Activated CD4-positive, alpha-beta T cell treated with anti-CD3 and anti-CD28 coated beads, Interleukin-2, amount 50 U/mL, for 4 hours (primary cell): Measurements from ENCODE around the gene NRXN2.
A peak's percentile ranks its signal among the peaks of the same experiment; 100 is the strongest.

Experiments used
- DNase-seq, 2 experiments: peaks; one replicate each; pipeline ENCODE4 v3.0.0-alpha.2; 2020

Gene NRXN2

GRCh38 chr11:64758330-64759079, 35.5 kb upstream of the NRXN2 start:
- DNase-seq: no peak

GRCh38 chr11:64757549-64758329, 34.7 kb upstream of the NRXN2 start:
- DNase-seq: no peak

GRCh38 chr11:64755681-64756361, 32.8 kb upstream of the NRXN2 start:
- DNase-seq: no peak

- DNase-seq: no peak
Measured at GRCh38 chr11:64754919-64755662, 32.1 kb upstream of the NRXN2 start.

GRCh38 chr11:64754124-64754918, 31.3 kb upstream of the NRXN2 start:
- DNase-seq: no peak

GRCh38 chr11:64753380-64754123, 30.6 kb upstream of the NRXN2 start:
- no peak for DNase-seq

GRCh38 chr11:64753019-64753379, 30.0 kb upstream of the NRXN2 start:
- no peak for DNase-seq

- DNase-seq: no peak
Measured at GRCh38 chr11:64752175-64752970, 29.4 kb upstream of the NRXN2 start.

- DNase-seq: no peak
Measured at GRCh38 chr11:64751580-64751979, 28.6 kb upstream of the NRXN2 start.

GRCh38 chr11:64751136-64751535, 28.1 kb upstream of the NRXN2 start:
- DNase-seq: no peak

- no peak for DNase-seq
Measured at GRCh38 chr11:64750361-64751054, 27.5 kb upstream of the NRXN2 start.

- no peak for DNase-seq
Measured at GRCh38 chr11:64747961-64748665, 25.1 kb upstream of the NRXN2 start.

GRCh38 chr11:64746486-64746885, 23.5 kb upstream of the NRXN2 start:
- DNase-seq: no peak

GRCh38 chr11:64745521-64746328, 22.7 kb upstream of the NRXN2 start:
- peak; percentile 66 to 67 for DNase-seq

GRCh38 chr11:64745189-64745520, 22.2 kb upstream of the NRXN2 start:
- peak; percentile 52 to 56 for DNase-seq

- no peak for DNase-seq
Measured at GRCh38 chr11:64744544-64745188, 21.7 kb upstream of the NRXN2 start.

- peak; percentile 74 to 77 for DNase-seq
Measured at GRCh38 chr11:64743591-64744543, 20.9 kb upstream of the NRXN2 start, which contains the start of gene RASGRP2. TSS of gene RASGRP2 (minus strand) at chr11:64744142. CDS start at chr11:64742866, 1,276 bp downstream.
